SW480 (cell line): ENCODE measurements around the gene ADARB2.

Experiments
- DNase-seq: peaks from one replicate; pipeline ENCODE4 v3.0.0-alpha.2; 2016; ENCODE audit warnings: low spot score

Gene ADARB2

GRCh38 chr10:1204434-1205326, 532.6 kb downstream of the ADARB2 start:
- no peak for DNase-seq

- DNase-seq = no peak
Observed at GRCh38 chr10:1203704-1204103, 533.6 kb downstream of the ADARB2 start.

GRCh38 chr10:1203216-1203615, 534.1 kb downstream of the ADARB2 start:
- no peak for DNase-seq

GRCh38 chr10:1202343-1202742, 535.0 kb downstream of the ADARB2 start:
- DNase-seq = no peak

GRCh38 chr10:1200866-1201807, 536.2 kb downstream of the ADARB2 start:
- DNase-seq = no peak

GRCh38 chr10:1199897-1200721, 537.2 kb downstream of the ADARB2 start:
- no peak for DNase-seq

- DNase-seq = no peak
Observed at GRCh38 chr10:1199345-1199673, 538.0 kb downstream of the ADARB2 start.

GRCh38 chr10:1198453-1199344, 538.6 kb downstream of the ADARB2 start:
- DNase-seq = no peak

- DNase-seq = no peak
Observed at GRCh38 chr10:1197384-1197783, 539.9 kb downstream of the ADARB2 start.

GRCh38 chr10:1196656-1197055, 540.7 kb downstream of the ADARB2 start:
- no peak for DNase-seq

- DNase-seq = no peak
Observed at GRCh38 chr10:1195828-1196227, 541.5 kb downstream of the ADARB2 start.

GRCh38 chr10:1194161-1194560, 543.2 kb downstream of the ADARB2 start:
- no peak for DNase-seq

- DNase-seq = no peak
Observed at GRCh38 chr10:1193561-1193960, 543.8 kb downstream of the ADARB2 start.

- no peak for DNase-seq
Observed at GRCh38 chr10:1191752-1192151, 545.6 kb downstream of the ADARB2 start.

GRCh38 chr10:1190791-1191490, 546.4 kb downstream of the ADARB2 start:
- DNase-seq = no peak

- DNase-seq = no peak
Observed at GRCh38 chr10:1190052-1190395, 547.3 kb downstream of the ADARB2 start.

GRCh38 chr10:1189166-1190051, 547.9 kb downstream of the ADARB2 start:
- DNase-seq = no peak

- DNase-seq = no peak
Observed at GRCh38 chr10:1188558-1189135, 548.7 kb downstream of the ADARB2 start.
